GM13976 (cell line): ENCODE measurements around the gene ZDHHC22.
A peak's percentile ranks its signal among the peaks of the same experiment; 100 is the strongest.

Source experiments
- DNase-seq: peaks from one replicate; pipeline ENCODE4 v3.0.0; 2012; ENCODE audit warnings: low spot score
- CTCF ChIP-seq: IDR thresholded peaks from 2 replicates; pipeline ENCODE4 v1.5.1; 2012; ENCODE audit warnings: borderline replicate concordance, mild to moderate bottlenecking; ENCODE audit not compliant: insufficient read depth; ENCODE audit errors: extremely low read depth, missing control alignments, control extremely low read depth
- in situ Hi-C: fragments of 300-500 bp; cut with MboI; formaldehyde crosslinking; loops from one replicate; pipeline ENCODE4 v1.12.0; 2022; ENCODE audit warnings: low sequenced_read_pairs, mixed read lengths, inconsistent platforms; ENCODE audit not compliant: unreplicated experiment

The ZDHHC22 gene

GRCh38 chr14:77140359-77141213, 1.0 kb downstream of the ZDHHC22 start:
- no peak for TF ChIP-seq CTCF
- no peak for DNase-seq
- in situ Hi-C loops: no loop called here

- in situ Hi-C loops: no loop called here
- peak; percentile 79 for DNase-seq
- peak; percentile 29 for TF ChIP-seq CTCF
Measured at GRCh38 chr14:77139540-77140358, 1.8 kb downstream of the ZDHHC22 start.

- in situ Hi-C loops: no loop called here
- TF ChIP-seq CTCF: no peak
- no peak for DNase-seq
Measured at GRCh38 chr14:77139022-77139421, 2.6 kb downstream of the ZDHHC22 start.

GRCh38 chr14:77133720-77134338, 7.8 kb downstream of the ZDHHC22 start:
- peak; percentile 86 for DNase-seq
- in situ Hi-C loops: no loop called here
- no peak for TF ChIP-seq CTCF

GRCh38 chr14:77131871-77132486, 9.6 kb downstream of the ZDHHC22 start:
- no peak for TF ChIP-seq CTCF
- in situ Hi-C loops: no loop called here
- no peak for DNase-seq

GRCh38 chr14:77131206-77131605, 10.4 kb downstream of the ZDHHC22 start:
- TF ChIP-seq CTCF: no peak
- no peak for DNase-seq
- in situ Hi-C loops: no loop called here
